Gastrocnemius medialis (tissue), 4 donors: ENCODE results near the gene CTIF. TPM values are rescaled to one million over a fixed set of nuclear protein-coding genes. Genes with fewer than 3 reads are reported as not detected.

Experiments
- ATAC-seq, 2 donors: fragments of 150-250 bp; one replicate each; pipeline ENCODE4 v1.9.1; 2016
- DNase-seq, 2 donors: peaks; one replicate each; pipeline ENCODE4 v3.0.0-alpha.2; 2019
- H3K27ac ChIP-seq, 4 donors: fragments of 200-600 bp; sonication (generic); 1 replicate in 1 of 4; 2 replicates in 3 of 4; pipeline ENCODE4 v1.5.1; 2016 to 2018; ENCODE audit warnings: mild to moderate bottlenecking in 2 of 4, moderate library complexity in 1 of 4
- H3K27me3 ChIP-seq, 3 donors: fragments of 200-600 bp; sonication (generic) in 2 of 3; 1 replicate in 1 of 3; 2 replicates in 2 of 3; pipeline versions ENCODE4 v1.5.1 to v1.6.0; 2016 to 2019; ENCODE audit warnings: mild to moderate bottlenecking in 1 of 3, moderate library complexity in 1 of 3
- H3K36me3 ChIP-seq, 2 donors: fragments of 200-600 bp; sonication (generic) in 1 of 2; one replicate each; pipeline ENCODE4 v1.5.1; 2017 to 2018
- H3K4me1 ChIP-seq, 2 donors: fragments of 200-600 bp; sonication (generic) in 1 of 2; one replicate each; pipeline ENCODE4 v1.5.1; 2016 to 2017; ENCODE audit warnings: mild to moderate bottlenecking in 2 of 2
- H3K4me3 ChIP-seq, 4 donors: fragments of 200-600 bp; sonication (generic) in 3 of 4; 1 replicate in 1 of 4; 2 replicates in 3 of 4; pipeline ENCODE4 v1.5.1; 2016 to 2019; ENCODE audit warnings: mild to moderate bottlenecking in 2 of 4
- H3K9me3 ChIP-seq, 3 donors: fragments of 200-600 bp; sonication (generic) in 2 of 3; 1 replicate in 1 of 3; 2 replicates in 2 of 3; pipeline ENCODE4 v1.5.1; 2016 to 2019
- CTCF ChIP-seq, 5 experiments: fragments of 450-650 bp in 3 of 5; fragments of 200-600 bp in 2 of 5; sonication (generic) in 2 of 5; IDR thresholded peaks in 4 of 5; conservative IDR thresholded peaks in 1 of 5; 1 replicate in 4 of 5; 2 replicates in 1 of 5; pipeline ENCODE4 v1.5.1; 2016 to 2019; ENCODE audit warnings: antibody characterized with exemption in 5 of 5, mild to moderate bottlenecking in 3 of 5, moderate library complexity in 3 of 5
- POLR2A ChIP-seq, 2 donors: fragments of 450-650 bp; IDR thresholded peaks; one replicate each; pipeline ENCODE4 v1.6.1; 2017; ENCODE audit warnings: antibody characterized with exemption in 2 of 2, mild to moderate bottlenecking in 2 of 2, moderate library complexity in 2 of 2
- in situ Hi-C, 4 donors: fragments of 200-750 bp; cut with MboI; loops; one replicate each; pipeline versions ENCODE4 v1.15.0 to v1.8.0; 2017; ENCODE audit warnings: low sequenced_read_pairs in 4 of 4
- intact Hi-C: fragments of 100-400 bp; cut with DNase I; formaldehyde crosslinking; loops from one replicate; pipeline ENCODE4 v1.15.1; 2023; ENCODE audit warnings: low total_unique reads
- total RNA-seq, 4 donors: library from RNA; depleted of rRNA; stranded (reverse); fragments of >200 nt; gene quantifications; one replicate each; pipeline versions ENCODE4 v1.1.0 to v1.2.3, GENCODE V29; 2016

Gene CTIF
- total RNA-seq, 4 donors from 2014 or later = 20.2 to 35.4 (median 23.1) TPM

GRCh38 chr18:48877941-48878340 is 339.1 kb downstream of the CTIF start:
- no peak overlapping the region for H3K27ac ChIP-seq
- in situ Hi-C loops (no loop called here), intact Hi-C loops (no loop called here)
- no peaks in the 10 kb centered on the region for H3K9me3 ChIP-seq
- ATAC-seq (no peak), DNase-seq (no peak)
- H3K27me3 ChIP-seq = no peaks in the 10 kb centered on the region
- H3K4me1 ChIP-seq = no peaks in the 10 kb centered on the region
- TF ChIP-seq CTCF (IDR thresholded peaks at IDR 0.05 in 4 of 5, conservative IDR thresholded peaks at IDR 0.05 in 1 of 5) = no peak
- TF ChIP-seq POLR2A (IDR thresholded peaks at IDR 0.05) = no peak
- no peaks in the 10 kb centered on the region for H3K36me3 ChIP-seq
- no peak overlapping the region for H3K4me3 ChIP-seq

DNA sequence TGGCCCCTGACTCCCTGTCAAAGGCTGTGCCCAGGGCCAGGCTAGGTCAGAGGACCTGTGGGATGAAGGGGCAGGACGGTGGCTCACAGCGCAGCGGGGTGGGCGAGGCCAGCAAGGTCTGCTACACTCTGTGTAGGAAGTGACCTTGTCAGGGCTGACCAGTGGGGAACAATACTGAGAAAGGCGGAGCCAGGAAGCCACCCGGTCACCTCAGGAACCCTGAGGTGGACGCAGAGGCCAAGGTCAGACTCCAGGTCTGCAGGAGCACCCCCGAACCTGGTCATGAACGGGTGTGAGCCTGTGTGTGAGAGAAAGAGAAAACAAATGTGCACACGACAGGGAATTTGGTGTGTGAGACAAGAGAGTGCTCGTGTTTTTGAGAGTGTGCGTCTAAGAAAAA is 339.6 kb downstream of the CTIF start:
- DNase-seq (no peak), ATAC-seq (no peak)
- no peak for TF ChIP-seq POLR2A (IDR thresholded peaks at IDR 0.05)
- TF ChIP-seq CTCF (IDR thresholded peaks at IDR 0.05 in 4 of 5, conservative IDR thresholded peaks at IDR 0.05 in 1 of 5) = no peak
- H3K36me3 ChIP-seq = no peaks in the 10 kb centered on the region
- in situ Hi-C loops = no loop called here
- no peak overlapping the region for H3K4me3 ChIP-seq
- no peaks in the 10 kb centered on the region for H3K9me3 ChIP-seq
- H3K27ac ChIP-seq = no peak overlapping the region
- intact Hi-C loops = no loop called here
- H3K4me1 ChIP-seq = no peaks in the 10 kb centered on the region
- H3K27me3 ChIP-seq = no peaks in the 10 kb centered on the region

GRCh38 chr18:48879008-48879431 is 340.2 kb downstream of the CTIF start:
- ATAC-seq (no peak), DNase-seq (no peak)
- Histone ChIP-seq H3K27ac (no peak overlapping the region), H3K4me1 (no peaks in the 10 kb centered on the region), H3K36me3 (no peaks in the 10 kb centered on the region), H3K4me3 (no peak overlapping the region), H3K9me3 (no peaks in the 10 kb centered on the region), H3K27me3 (no peaks in the 10 kb centered on the region)
- TF ChIP-seq CTCF (IDR thresholded peaks at IDR 0.05 in 4 of 5, conservative IDR thresholded peaks at IDR 0.05 in 1 of 5) (no peak), POLR2A (IDR thresholded peaks at IDR 0.05) (no peak)
- in situ Hi-C loops = no loop called here
- intact Hi-C loops = no loop called here

DNA sequence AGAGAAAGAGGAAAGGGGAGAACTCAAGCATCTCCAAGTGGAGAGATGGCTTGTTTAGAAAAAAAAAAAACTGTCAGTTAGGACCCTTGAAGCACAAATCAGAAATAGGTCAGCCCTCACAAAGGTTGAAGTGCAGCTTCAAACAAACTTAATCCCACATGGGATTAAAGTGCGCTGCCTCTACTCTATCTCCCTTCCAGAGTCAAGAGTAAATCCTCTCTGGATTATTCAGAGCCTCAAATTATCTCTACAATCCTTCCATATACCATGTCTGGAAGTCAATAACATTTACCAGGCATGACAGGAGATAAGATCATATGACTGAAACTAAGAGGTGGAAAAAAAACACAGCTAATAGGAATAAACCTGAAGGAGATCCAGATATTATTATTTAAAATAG is 342.1 kb downstream of the CTIF start:
- intact Hi-C loops = no loop called here

More for the DNA sequence above, 342.1 kb downstream of the CTIF start:
- H3K9me3 ChIP-seq = no peaks in the 10 kb centered on the region
- in situ Hi-C loops = no loop called here
- no peaks in the 10 kb centered on the region for H3K27me3 ChIP-seq
- no peak overlapping the region for H3K27ac ChIP-seq
- no peak for TF ChIP-seq CTCF (IDR thresholded peaks at IDR 0.05 in 4 of 5, conservative IDR thresholded peaks at IDR 0.05 in 1 of 5)
- TF ChIP-seq POLR2A (IDR thresholded peaks at IDR 0.05) = no peak
- DNase-seq = no peak
- no peaks in the 10 kb centered on the region for H3K4me1 ChIP-seq
- ATAC-seq = no peak
- no peaks in the 10 kb centered on the region for H3K36me3 ChIP-seq
- H3K4me3 ChIP-seq = no peak overlapping the region
